GM23248 (cell line): ENCODE data around the gene BORA. TPM values are rescaled to one million over a fixed set of nuclear protein-coding genes. Genes with fewer than 3 reads are reported as not detected.
A peak's percentile ranks its signal among the peaks of the same experiment; 100 is the strongest.

Experiments used
- DNase-seq: peaks from one replicate; pipeline ENCODE4 v3.0.0-alpha.2; 2015
- H2AFZ ChIP-seq: fragments of 200-600 bp; sonication (generic); 2 replicates; pipeline ENCODE4 v1.6.1; 2016; ENCODE audit warnings: antibody characterized with exemption
- H3F3A ChIP-seq: fragments of 200-600 bp; sonication (generic); 2 replicates; pipeline ENCODE4 v1.6.1; 2016; ENCODE audit warnings: mild to moderate bottlenecking, antibody characterized with exemption, mixed run types; ENCODE audit not compliant: insufficient read depth
- H3K27ac ChIP-seq: fragments of 200-600 bp; sonication (generic); 2 replicates; pipeline ENCODE4 v1.5.1; 2016; ENCODE audit warnings: mild to moderate bottlenecking
- H3K27me3 ChIP-seq: fragments of 200-600 bp; sonication (generic); replicated peaks from 2 replicates; pipeline ENCODE4 v1.6.1; 2016; ENCODE audit warnings: mild to moderate bottlenecking; ENCODE audit not compliant: insufficient read depth
- H3K36me3 ChIP-seq: fragments of 200-600 bp; sonication (generic); 2 replicates; pipeline ENCODE4 v1.6.1; 2016; ENCODE audit warnings: low read depth, mild to moderate bottlenecking
- H3K4me1 ChIP-seq: fragments of 200-600 bp; sonication (generic); 2 replicates; pipeline ENCODE4 v1.6.1; 2016; ENCODE audit warnings: mild to moderate bottlenecking; ENCODE audit not compliant: insufficient read depth
- H3K4me2 ChIP-seq: fragments of 200-600 bp; sonication (generic); one replicate; pipeline ENCODE4 v1.6.1; 2016; ENCODE audit warnings: mild to moderate bottlenecking; ENCODE audit not compliant: unreplicated experiment
- H3K4me3 ChIP-seq: fragments of 200-600 bp; sonication (generic); 2 replicates; pipeline ENCODE4 v1.5.1; 2016; ENCODE audit warnings: mild to moderate bottlenecking
- H3K79me2 ChIP-seq: fragments of 200-600 bp; sonication (generic); 2 replicates; pipeline ENCODE4 v1.6.1; 2016; ENCODE audit warnings: mild to moderate bottlenecking; ENCODE audit not compliant: insufficient read depth
- H3K9ac ChIP-seq: fragments of 200-600 bp; sonication (generic); 2 replicates; pipeline ENCODE4 v1.6.1; 2016; ENCODE audit warnings: mild to moderate bottlenecking
- H3K9me2 ChIP-seq: fragments of 200-600 bp; sonication (generic); 2 replicates; pipeline ENCODE4 v1.6.1; 2016; ENCODE audit warnings: mixed run types, mild to moderate bottlenecking, moderate library complexity; ENCODE audit not compliant: insufficient read depth
- H3K9me3 ChIP-seq: fragments of 200-600 bp; sonication (generic); one replicate; pipeline ENCODE4 v1.6.1; 2017; ENCODE audit warnings: low read depth
- H4K20me1 ChIP-seq: fragments of 200-600 bp; sonication (generic); 2 replicates; pipeline ENCODE4 v1.6.0; 2016; ENCODE audit not compliant: insufficient read depth
- EZH2 ChIP-seq: fragments of 200-600 bp; sonication (generic); IDR thresholded peaks from 2 replicates; pipeline ENCODE4 v1.6.1; 2018; ENCODE audit warnings: antibody characterized with exemption, mild to moderate bottlenecking; ENCODE audit not compliant: insufficient read depth, poor library complexity, severe bottlenecking
- EZH2phosphoT487 ChIP-seq: fragments of 200-600 bp; sonication (generic); IDR thresholded peaks from 2 replicates; pipeline ENCODE4 v1.6.1; 2018; ENCODE audit warnings: antibody characterized with exemption, moderate library complexity, mild to moderate bottlenecking, low read depth; ENCODE audit not compliant: insufficient read depth
- WGBS, 2 experiments: methylation state at CpG; one replicate each; pipeline ENCODE4 v1.1.6; 2015 to 2017; ENCODE audit warnings: low lambda C conversion rate in 2 of 2, low coverage in 1 of 2; ENCODE audit errors: missing lambda C conversion rate in 2 of 2; 5-methylcytosine and 5-hydroxymethylcytosine counted together
- in situ Hi-C: fragments of 300-500 bp; cut with MboI; formaldehyde crosslinking; loops from 2 replicates; pipeline ENCODE4 v1.15.0; 2020
- polyA plus RNA-seq: library from polyadenylated mRNA; unstranded; fragments of >200 nt; fragmentation: Nextera tagmentation; extraction: Ambion mirVana; gene quantifications from 2 replicates; pipeline ENCODE4 v1.2.1, GENCODE V29; 2016
- total RNA-seq: library from RNA; depleted of rRNA; stranded (reverse); fragments of >200 nt; shearing (Covaris generic); gene quantifications from 2 replicates; pipeline ENCODE4 v1.2.3, GENCODE V29; 2014

Gene BORA
- total and polyA plus RNA-seq, 2 experiments from 2014 or later = 5.5 to 7.2 TPM

GRCh38 chr13:72760189-72760588, 32.5 kb downstream of the BORA start:
- Histone ChIP-seq H3K9ac (no peak overlapping the region), H3K4me1 (no peaks in the 10 kb centered on the region), H3K79me2 (peaks cover 13% of the 10 kb centered on the region; the same call in 1 of the 2 replicates), H3K9me2 (no peaks in the 10 kb centered on the region), H3K36me3 (peaks cover 85% of the 10 kb centered on the region), H3K27me3 (no peaks in the 10 kb centered on the region), H3K27ac (no peak overlapping the region), H3F3A (peaks cover 31% of the 10 kb centered on the region; the same call in 1 of the 2 replicates), H4K20me1 (no peaks in the 10 kb centered on the region), H3K9me3 (no peaks in the 10 kb centered on the region), H2AFZ (no peak overlapping the region), H3K4me2 (no peak overlapping the region), H3K4me3 (no peak overlapping the region)
- 96 to 100% methylated on average over 3 of the region's 3 CpGs for WGBS, 2 experiments
- in situ Hi-C loops = no loop called here
- no peak for TF ChIP-seq EZH2phosphoT487
- no peak for TF ChIP-seq EZH2
- no peak for DNase-seq

GRCh38 chr13:72763411-72763810, 35.7 kb downstream of the BORA start:
- H3K9me2 ChIP-seq = no peaks in the 10 kb centered on the region
- H3K4me2 ChIP-seq = no peak overlapping the region
- H3K36me3 ChIP-seq = peaks cover 99% of the 10 kb centered on the region
- H3K27ac ChIP-seq = no peak overlapping the region
- H3F3A ChIP-seq = peaks cover 22% of the 10 kb centered on the region; the same call in 1 of the 2 replicates
- H3K9me3 ChIP-seq = no peaks in the 10 kb centered on the region
- H3K4me3 ChIP-seq = no peak overlapping the region
- no peak overlapping the region for H2AFZ ChIP-seq
- no peak overlapping the region for H3K9ac ChIP-seq
- no peak for TF ChIP-seq EZH2phosphoT487
- TF ChIP-seq EZH2 = no peak
- WGBS, 2 experiments = 54 to 59% methylated on average over 2 of the region's 2 CpGs
- in situ Hi-C loops = no loop called here
- DNase-seq = peak; percentile 8
- H3K79me2 ChIP-seq = peaks cover 21% of the 10 kb centered on the region
- no peaks in the 10 kb centered on the region for H3K4me1 ChIP-seq
- H4K20me1 ChIP-seq = no peaks in the 10 kb centered on the region
- H3K27me3 ChIP-seq = no peaks in the 10 kb centered on the region

DNA sequence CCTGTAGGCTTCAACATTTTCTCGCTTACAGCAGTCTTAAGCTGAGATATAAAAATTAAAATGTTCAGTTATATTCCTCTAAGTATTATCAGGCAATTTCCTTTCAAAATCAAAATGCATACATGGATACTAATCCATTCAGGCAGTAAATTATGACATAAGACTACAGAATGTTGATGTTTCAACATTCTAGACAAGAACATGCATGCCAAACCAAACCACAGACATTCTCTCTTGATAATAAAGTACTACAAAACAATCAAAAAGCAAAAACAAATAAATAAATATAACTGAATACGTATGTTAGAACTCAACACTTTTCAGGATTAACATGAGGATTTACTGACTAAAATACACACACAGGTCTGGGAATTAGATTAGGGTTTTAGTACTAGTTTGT, 46.3 kb downstream of the BORA start:
- Histone ChIP-seq H3K79me2 (peaks cover 49% of the 10 kb centered on the region), H3K27ac (no peak overlapping the region), H2AFZ (no peak overlapping the region), H3K27me3 (no peaks in the 10 kb centered on the region), H3K4me1 (no peaks in the 10 kb centered on the region; the same call in 1 of the 2 replicates), H3K9me2 (no peaks in the 10 kb centered on the region), H3K9me3 (no peaks in the 10 kb centered on the region), H4K20me1 (no peaks in the 10 kb centered on the region), H3K9ac (no peak overlapping the region), H3K36me3 (peaks cover 94% of the 10 kb centered on the region), H3K4me3 (no peak overlapping the region), H3F3A (peaks cover 6% of the 10 kb centered on the region; the same call in 1 of the 2 replicates), H3K4me2 (no peak overlapping the region)
- TF ChIP-seq EZH2phosphoT487 (no peak), EZH2 (no peak)
- WGBS, 2 experiments = 77 to 84% methylated on average over 2 of the region's 2 CpGs
- DNase-seq = peak; percentile 4
- in situ Hi-C loops = no loop called here

DNA sequence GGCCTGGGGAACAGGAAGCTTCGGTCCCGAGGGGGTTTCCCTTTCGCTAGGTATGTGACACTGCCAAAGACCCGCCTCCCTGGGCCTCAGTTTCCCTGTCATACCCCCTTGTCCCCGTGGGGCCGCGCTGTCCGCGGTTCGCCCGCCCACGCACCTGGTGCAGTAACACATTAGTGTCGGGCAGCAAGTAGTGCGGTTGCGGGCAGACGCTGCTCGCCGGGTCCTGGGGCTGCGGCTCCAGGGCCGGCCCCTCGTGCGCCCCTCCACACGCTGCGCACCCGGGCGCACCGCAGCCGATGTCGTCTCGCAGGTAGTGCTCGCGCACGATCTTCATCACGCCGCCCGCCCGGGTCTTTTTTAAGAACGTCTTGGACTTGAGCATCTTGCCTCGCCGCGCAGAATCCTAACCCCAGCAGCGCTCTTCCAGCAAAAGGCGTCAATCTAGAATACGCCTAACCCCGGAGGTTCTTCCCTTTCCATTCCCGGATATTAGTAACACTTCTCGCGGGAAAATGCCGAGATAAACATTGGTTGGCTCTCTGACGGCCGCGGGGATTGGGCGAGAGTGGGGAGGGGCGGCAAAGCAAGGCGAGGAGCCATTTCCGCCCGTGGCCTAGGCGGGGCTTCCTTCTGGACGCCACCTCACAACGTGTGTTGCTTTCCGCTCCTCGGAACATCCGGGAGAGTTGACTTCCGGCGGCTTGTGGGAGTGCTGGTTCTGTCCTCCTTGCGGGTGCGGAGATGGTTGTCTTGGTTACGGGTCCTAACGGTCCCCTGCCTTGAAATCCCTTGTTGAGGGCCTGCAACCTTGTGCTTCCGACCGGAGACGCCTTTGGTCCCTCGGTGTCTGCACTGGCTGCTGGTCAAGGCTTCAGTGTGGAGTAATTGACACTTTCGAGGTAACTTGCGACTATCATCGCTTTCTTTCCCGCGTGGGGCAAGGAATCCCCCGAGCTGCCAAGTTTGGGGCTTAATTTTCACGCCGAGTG, 54.0 kb downstream of the BORA start, which contains the start of the genes DIS3 and PIBF1:
TSS of gene DIS3 (minus strand) at position 450 of the 989 bp plus-strand sequence. CDS start at position 382, 68 bp downstream.
TSS of gene PIBF1 (plus strand) at position 683 of the 989 bp plus-strand sequence. CDS start 1,337 bp downstream, outside the sequence.
- TF ChIP-seq EZH2phosphoT487 (no peak), EZH2 (no peak)
- peaks cover 16% of the 10 kb centered on the region for H3K4me1 ChIP-seq
- H3K27me3 ChIP-seq = no peaks in the 10 kb centered on the region
- WGBS, 2 experiments = 1% methylated on average over 75 to 81 of the region's 81 CpGs
- peaks cover 96% of the 10 kb centered on the region for H3K79me2 ChIP-seq
- H3K36me3 ChIP-seq = peaks cover 18% of the 10 kb centered on the region
- peak within 1 kb of the TSS; percentile 98 for H3K4me2 ChIP-seq
- no peaks in the 10 kb centered on the region for H4K20me1 ChIP-seq
- peak; percentile 100 for DNase-seq
- H3K4me3 ChIP-seq = peak within 1 kb of the TSS; percentile 100
- in situ Hi-C loops = no loop called here
- H3K27ac ChIP-seq = peak within 1 kb of the TSS; percentile 86
- no peaks in the 10 kb centered on the region; the same call in none of the 2 replicates for H3F3A ChIP-seq
- no peaks in the 10 kb centered on the region for H3K9me3 ChIP-seq
- peak within 1 kb of the TSS; percentile 98 for H2AFZ ChIP-seq
- H3K9ac ChIP-seq = peak within 1 kb of the TSS; percentile 93
- H3K9me2 ChIP-seq = no peaks in the 10 kb centered on the region
